ENCODE data around the gene PSMD12. TPM values are rescaled to one million over a fixed set of nuclear protein-coding genes. Genes with fewer than 3 reads are reported as not detected.

The PSMD12 gene
- total and polyA plus RNA-seq, 9 donors = 16.0 to 35.4 (median 33.1) TPM

- Histone ChIP-seq H3K27ac (ENCODE audit: low read length) (peak overlapping the region; percentile 95), H3K4me1 (ENCODE audit: control insufficient read depth, insufficient read depth, low read length) (peaks cover 19% of the 10 kb centered on the region), H3K36me3 (ENCODE audit: control insufficient read depth, insufficient read depth, low read length) (no peaks in the 10 kb centered on the region), H3K4me3 (ENCODE audit: low read length) (peak overlapping the region; percentile 87), H3K27me3 (ENCODE audit: control insufficient read depth, insufficient read depth, low read length) (no peaks in the 10 kb centered on the region), H3K9me3 (replicated peaks; ENCODE audit: control insufficient read depth, low read depth, low read length) (no peaks in the 10 kb centered on the region)
- DNase-seq = no peak
- 7% methylated on average over 3 of the region's 6 CpGs for WGBS (ENCODE audit: insufficient coverage)
Measured at GRCh38 chr17:67376415-67376736, 10.0 kb upstream of the PSMD12 start.

GRCh38 chr17:67375716-67376115 lies 9.3 kb upstream of the PSMD12 start:
- peaks cover 19% of the 10 kb centered on the region for H3K4me1 ChIP-seq (ENCODE audit: control insufficient read depth, insufficient read depth, low read length)
- no peak overlapping the region for H3K27ac ChIP-seq (ENCODE audit: low read length)
- no CpG with 5 or more reads among the region's 6 CpGs for WGBS (ENCODE audit: insufficient coverage)
- DNase-seq = peak; percentile 57
- no peaks in the 10 kb centered on the region for H3K27me3 ChIP-seq (ENCODE audit: control insufficient read depth, insufficient read depth, low read length)
- H3K36me3 ChIP-seq (ENCODE audit: control insufficient read depth, insufficient read depth, low read length) = no peaks in the 10 kb centered on the region
- H3K9me3 ChIP-seq (replicated peaks; ENCODE audit: control insufficient read depth, low read depth, low read length) = no peaks in the 10 kb centered on the region
- H3K4me3 ChIP-seq (ENCODE audit: low read length) = no peak overlapping the region

- Histone ChIP-seq H3K4me3 (ENCODE audit: low read length) (no peak overlapping the region), H3K27me3 (ENCODE audit: control insufficient read depth, insufficient read depth, low read length) (no peaks in the 10 kb centered on the region), H3K27ac (ENCODE audit: low read length) (no peak overlapping the region), H3K36me3 (ENCODE audit: control insufficient read depth, insufficient read depth, low read length) (no peaks in the 10 kb centered on the region), H3K9me3 (replicated peaks; ENCODE audit: control insufficient read depth, low read depth, low read length) (no peaks in the 10 kb centered on the region), H3K4me1 (ENCODE audit: control insufficient read depth, insufficient read depth, low read length) (peaks cover 19% of the 10 kb centered on the region)
- DNase-seq = no peak
- 60% methylated on average over 2 of the region's 5 CpGs for WGBS (ENCODE audit: insufficient coverage)
Measured at GRCh38 chr17:67375054-67375427, 8.7 kb upstream of the PSMD12 start.

GRCh38 chr17:67374329-67375053 lies 8.1 kb upstream of the PSMD12 start:
- 16% methylated on average over 10 of the region's 12 CpGs for WGBS (ENCODE audit: insufficient coverage)
- Histone ChIP-seq H3K4me1 (ENCODE audit: control insufficient read depth, insufficient read depth, low read length) (peaks cover 19% of the 10 kb centered on the region), H3K36me3 (ENCODE audit: control insufficient read depth, insufficient read depth, low read length) (no peaks in the 10 kb centered on the region), H3K4me3 (ENCODE audit: low read length) (no peak overlapping the region), H3K9me3 (replicated peaks; ENCODE audit: control insufficient read depth, low read depth, low read length) (no peaks in the 10 kb centered on the region), H3K27me3 (ENCODE audit: control insufficient read depth, insufficient read depth, low read length) (no peaks in the 10 kb centered on the region), H3K27ac (ENCODE audit: low read length) (no peak overlapping the region)
- DNase-seq = peak; percentile 89

GRCh38 chr17:67372751-67373150 lies 6.4 kb upstream of the PSMD12 start:
- Histone ChIP-seq H3K36me3 (ENCODE audit: control insufficient read depth, insufficient read depth, low read length) (no peaks in the 10 kb centered on the region), H3K4me3 (ENCODE audit: low read length) (no peak overlapping the region), H3K9me3 (replicated peaks; ENCODE audit: control insufficient read depth, low read depth, low read length) (no peaks in the 10 kb centered on the region), H3K27me3 (ENCODE audit: control insufficient read depth, insufficient read depth, low read length) (no peaks in the 10 kb centered on the region), H3K27ac (ENCODE audit: low read length) (no peak overlapping the region), H3K4me1 (ENCODE audit: control insufficient read depth, insufficient read depth, low read length) (peaks cover 9% of the 10 kb centered on the region)
- no peak for DNase-seq
- WGBS (ENCODE audit: insufficient coverage) = 80% methylated on average over 1 of the region's 1 CpG

- no peak overlapping the region for H3K27ac ChIP-seq (ENCODE audit: low read length)
- no peak overlapping the region for H3K4me3 ChIP-seq (ENCODE audit: low read length)
- DNase-seq = no peak
- H3K27me3 ChIP-seq (ENCODE audit: control insufficient read depth, insufficient read depth, low read length) = no peaks in the 10 kb centered on the region
- H3K36me3 ChIP-seq (ENCODE audit: control insufficient read depth, insufficient read depth, low read length) = no peaks in the 10 kb centered on the region
- peaks cover 11% of the 10 kb centered on the region for H3K4me1 ChIP-seq (ENCODE audit: control insufficient read depth, insufficient read depth, low read length)
- H3K9me3 ChIP-seq (replicated peaks; ENCODE audit: control insufficient read depth, low read depth, low read length) = no peaks in the 10 kb centered on the region
Measured at GRCh38 chr17:67369676-67370075, 3.3 kb upstream of the PSMD12 start.

GRCh38 chr17:67365738-67366192 lies 612 bp downstream of the PSMD12 start:
- Histone ChIP-seq H3K36me3 (ENCODE audit: control insufficient read depth, insufficient read depth, low read length) (no peaks in the 10 kb centered on the region), H3K4me1 (ENCODE audit: control insufficient read depth, insufficient read depth, low read length) (peaks cover 11% of the 10 kb centered on the region), H3K9me3 (replicated peaks; ENCODE audit: control insufficient read depth, low read depth, low read length) (no peaks in the 10 kb centered on the region), H3K4me3 (ENCODE audit: low read length) (peak overlapping the region; percentile 93), H3K27me3 (ENCODE audit: control insufficient read depth, insufficient read depth, low read length) (no peaks in the 10 kb centered on the region), H3K27ac (ENCODE audit: low read length) (peak overlapping the region; percentile 90)
- WGBS (ENCODE audit: insufficient coverage) = 0% methylated on average over 10 of the region's 11 CpGs
- DNase-seq = peak; percentile 51

- H3K27ac ChIP-seq (ENCODE audit: low read length) = peak overlapping the region; percentile 90
- no peaks in the 10 kb centered on the region for H3K9me3 ChIP-seq (replicated peaks; ENCODE audit: control insufficient read depth, low read depth, low read length)
- 71% methylated on average over 18 of the region's 26 CpGs for WGBS (ENCODE audit: insufficient coverage)
- H3K4me3 ChIP-seq (ENCODE audit: low read length) = peak overlapping the region; percentile 93
- H3K36me3 ChIP-seq (ENCODE audit: control insufficient read depth, insufficient read depth, low read length) = peaks cover 3% of the 10 kb centered on the region
- H3K4me1 ChIP-seq (ENCODE audit: control insufficient read depth, insufficient read depth, low read length) = peaks cover 11% of the 10 kb centered on the region
- no peak for DNase-seq
- H3K27me3 ChIP-seq (ENCODE audit: control insufficient read depth, insufficient read depth, low read length) = no peaks in the 10 kb centered on the region
Measured at GRCh38 chr17:67364847-67365737, 1.3 kb downstream of the PSMD12 start.

- Histone ChIP-seq H3K4me1 (ENCODE audit: control insufficient read depth, insufficient read depth, low read length) (peaks cover 11% of the 10 kb centered on the region), H3K27me3 (ENCODE audit: control insufficient read depth, insufficient read depth, low read length) (no peaks in the 10 kb centered on the region), H3K9me3 (replicated peaks; ENCODE audit: control insufficient read depth, low read depth, low read length) (no peaks in the 10 kb centered on the region), H3K4me3 (ENCODE audit: low read length) (no peak overlapping the region), H3K36me3 (ENCODE audit: control insufficient read depth, insufficient read depth, low read length) (peaks cover 6% of the 10 kb centered on the region), H3K27ac (ENCODE audit: low read length) (no peak overlapping the region)
- DNase-seq = no peak
- WGBS (ENCODE audit: insufficient coverage) = 92% methylated on average over 5 of the region's 9 CpGs
Measured at GRCh38 chr17:67362173-67362572, 4.2 kb downstream of the PSMD12 start.

- Histone ChIP-seq H3K27ac (ENCODE audit: low read length) (no peak overlapping the region), H3K36me3 (ENCODE audit: control insufficient read depth, insufficient read depth, low read length) (peaks cover 8% of the 10 kb centered on the region)
- WGBS (ENCODE audit: insufficient coverage) = no CpG with 5 or more reads among the region's 1 CpG
Measured at GRCh38 chr17:67360880-67361279, 5.5 kb downstream of the PSMD12 start.

More at GRCh38 chr17:67360880-67361279, 5.5 kb downstream of the PSMD12 start:
- H3K4me3 ChIP-seq (ENCODE audit: low read length) = no peak overlapping the region
- H3K9me3 ChIP-seq (replicated peaks; ENCODE audit: control insufficient read depth, low read depth, low read length) = no peaks in the 10 kb centered on the region
- no peak for DNase-seq
- H3K27me3 ChIP-seq (ENCODE audit: control insufficient read depth, insufficient read depth, low read length) = no peaks in the 10 kb centered on the region
- peaks cover 8% of the 10 kb centered on the region for H3K4me1 ChIP-seq (ENCODE audit: control insufficient read depth, insufficient read depth, low read length)

All from muscle of leg (tissue), 11 donors.